ENCODE measurements around the gene TMTC2.

The TMTC2 gene

GRCh38 chr12:83141460-83141994, 454.8 kb downstream of the TMTC2 start:
- no peak overlapping the region for H3K27ac ChIP-seq
- no peak overlapping the region for H3K9ac ChIP-seq (ENCODE audit: insufficient read length)
- no peak overlapping the region for H3K4me3 ChIP-seq
- no peaks in the 10 kb centered on the region for H3K9me3 ChIP-seq (ENCODE audit: low read depth, low read length)
- TF ChIP-seq FOXP2 (optimal IDR thresholded peaks at IDR 0.05; ENCODE audit: control extremely low read depth, extremely low read length, insufficient read depth) (no peak), EZH2 (IDR thresholded peaks at IDR 0.05) (no peak), POLR2AphosphoS5 (IDR thresholded peaks at IDR 0.05; ENCODE audit: borderline replicate concordance, low read depth, low read length) (no peak)
- DNase-seq (ENCODE audit: low read depth, low spot score), result no peak
- no peaks in the 10 kb centered on the region for H3K36me3 ChIP-seq (ENCODE audit: insufficient read depth, low read length)

- H3K4me3 ChIP-seq, result no peak overlapping the region
- no peak for DNase-seq (ENCODE audit: low read depth, low spot score)
- H3K9ac ChIP-seq (ENCODE audit: insufficient read length), result no peak overlapping the region
- no peak for TF ChIP-seq POLR2AphosphoS5 (IDR thresholded peaks at IDR 0.05; ENCODE audit: borderline replicate concordance, low read depth, low read length)
- no peak for TF ChIP-seq FOXP2 (optimal IDR thresholded peaks at IDR 0.05; ENCODE audit: control extremely low read depth, extremely low read length, insufficient read depth)
- no peak for TF ChIP-seq EZH2 (IDR thresholded peaks at IDR 0.05)
- no peaks in the 10 kb centered on the region for H3K9me3 ChIP-seq (ENCODE audit: low read depth, low read length)
- H3K27ac ChIP-seq, result no peak overlapping the region
- H3K36me3 ChIP-seq (ENCODE audit: insufficient read depth, low read length), result no peaks in the 10 kb centered on the region
Observed at GRCh38 chr12:83142914-83143313, 456.2 kb downstream of the TMTC2 start.

DNA sequence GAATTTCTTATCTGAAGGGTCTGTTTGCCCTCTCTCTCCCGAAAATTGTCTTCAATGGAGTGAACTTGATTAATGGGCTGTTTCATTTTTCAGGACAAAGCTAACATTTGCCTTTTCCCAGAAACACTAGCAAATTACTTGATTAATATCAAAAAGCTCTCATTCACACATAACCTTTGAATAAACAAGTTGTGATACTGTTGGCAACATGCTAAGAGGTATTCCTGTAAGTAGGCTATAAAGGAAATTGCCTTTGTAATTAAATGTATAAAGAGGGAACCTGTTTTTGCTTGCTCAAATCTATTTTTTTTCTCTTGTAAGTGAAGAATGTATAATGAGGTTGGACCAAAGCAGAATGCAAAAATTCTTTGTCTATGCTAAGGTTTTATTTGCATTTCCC, 457.2 kb downstream of the TMTC2 start:
- Histone ChIP-seq H3K27ac (no peak overlapping the region), H3K9ac (ENCODE audit: insufficient read length) (no peak overlapping the region), H3K4me3 (no peak overlapping the region), H3K9me3 (ENCODE audit: low read depth, low read length) (no peaks in the 10 kb centered on the region), H3K36me3 (ENCODE audit: insufficient read depth, low read length) (no peaks in the 10 kb centered on the region)
- no peak for DNase-seq (ENCODE audit: low read depth, low spot score)
- TF ChIP-seq EZH2 (IDR thresholded peaks at IDR 0.05) (no peak), FOXP2 (optimal IDR thresholded peaks at IDR 0.05; ENCODE audit: control extremely low read depth, extremely low read length, insufficient read depth) (no peak), POLR2AphosphoS5 (IDR thresholded peaks at IDR 0.05; ENCODE audit: borderline replicate concordance, low read depth, low read length) (no peak)

- no peak for TF ChIP-seq POLR2AphosphoS5 (IDR thresholded peaks at IDR 0.05; ENCODE audit: borderline replicate concordance, low read depth, low read length)
- TF ChIP-seq EZH2 (IDR thresholded peaks at IDR 0.05), result no peak
- no peak for TF ChIP-seq FOXP2 (optimal IDR thresholded peaks at IDR 0.05; ENCODE audit: control extremely low read depth, extremely low read length, insufficient read depth)
Observed at GRCh38 chr12:83145325-83145840, 458.7 kb downstream of the TMTC2 start.

DNA sequence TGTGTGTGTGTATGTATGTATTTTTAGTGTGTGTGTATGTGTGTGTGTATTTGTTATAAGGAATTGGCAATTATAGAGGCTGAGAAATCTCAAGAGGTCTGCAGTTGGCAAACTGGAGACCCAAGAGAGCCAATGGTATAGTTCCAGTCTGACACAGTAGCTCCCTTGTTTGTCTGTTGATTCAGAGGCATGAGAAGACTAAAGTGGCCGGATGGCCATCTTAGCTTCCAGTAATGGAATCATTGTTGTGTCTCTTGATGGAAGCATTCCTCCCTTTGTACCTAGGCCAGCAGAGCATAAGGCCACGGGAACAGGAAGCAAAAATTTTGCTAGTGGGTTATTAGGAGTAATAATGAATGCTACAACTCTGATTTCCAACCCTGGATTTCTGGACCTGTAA, 460.6 kb downstream of the TMTC2 start:
- no peak overlapping the region for H3K4me3 ChIP-seq
- DNase-seq (ENCODE audit: low read depth, low spot score), result no peak
- H3K27ac ChIP-seq, result no peak overlapping the region
- TF ChIP-seq POLR2AphosphoS5 (IDR thresholded peaks at IDR 0.05; ENCODE audit: borderline replicate concordance, low read depth, low read length) (no peak), EZH2 (IDR thresholded peaks at IDR 0.05) (no peak), FOXP2 (optimal IDR thresholded peaks at IDR 0.05; ENCODE audit: control extremely low read depth, extremely low read length, insufficient read depth) (no peak)
- no peaks in the 10 kb centered on the region for H3K9me3 ChIP-seq (ENCODE audit: low read depth, low read length)
- H3K36me3 ChIP-seq (ENCODE audit: insufficient read depth, low read length), result no peaks in the 10 kb centered on the region
- no peak overlapping the region for H3K9ac ChIP-seq (ENCODE audit: insufficient read length)

More at GRCh38 chr12:83145325-83145840, 458.7 kb downstream of the TMTC2 start:
- H3K27ac ChIP-seq, result no peak overlapping the region
- no peak overlapping the region for H3K9ac ChIP-seq (ENCODE audit: insufficient read length)
- H3K9me3 ChIP-seq (ENCODE audit: low read depth, low read length), result no peaks in the 10 kb centered on the region
- H3K4me3 ChIP-seq, result no peak overlapping the region
- no peak for DNase-seq (ENCODE audit: low read depth, low spot score)
- H3K36me3 ChIP-seq (ENCODE audit: insufficient read depth, low read length), result no peaks in the 10 kb centered on the region

GRCh38 chr12:83149987-83150386, 463.3 kb downstream of the TMTC2 start:
- Histone ChIP-seq H3K9ac (ENCODE audit: insufficient read length) (no peak overlapping the region), H3K4me3 (no peak overlapping the region), H3K27ac (no peak overlapping the region), H3K9me3 (ENCODE audit: low read depth, low read length) (no peaks in the 10 kb centered on the region), H3K36me3 (ENCODE audit: insufficient read depth, low read length) (no peaks in the 10 kb centered on the region)
- TF ChIP-seq FOXP2 (optimal IDR thresholded peaks at IDR 0.05; ENCODE audit: control extremely low read depth, extremely low read length, insufficient read depth) (no peak), EZH2 (IDR thresholded peaks at IDR 0.05) (no peak), POLR2AphosphoS5 (IDR thresholded peaks at IDR 0.05; ENCODE audit: borderline replicate concordance, low read depth, low read length) (no peak)
- no peak for DNase-seq (ENCODE audit: low read depth, low spot score)

DNA sequence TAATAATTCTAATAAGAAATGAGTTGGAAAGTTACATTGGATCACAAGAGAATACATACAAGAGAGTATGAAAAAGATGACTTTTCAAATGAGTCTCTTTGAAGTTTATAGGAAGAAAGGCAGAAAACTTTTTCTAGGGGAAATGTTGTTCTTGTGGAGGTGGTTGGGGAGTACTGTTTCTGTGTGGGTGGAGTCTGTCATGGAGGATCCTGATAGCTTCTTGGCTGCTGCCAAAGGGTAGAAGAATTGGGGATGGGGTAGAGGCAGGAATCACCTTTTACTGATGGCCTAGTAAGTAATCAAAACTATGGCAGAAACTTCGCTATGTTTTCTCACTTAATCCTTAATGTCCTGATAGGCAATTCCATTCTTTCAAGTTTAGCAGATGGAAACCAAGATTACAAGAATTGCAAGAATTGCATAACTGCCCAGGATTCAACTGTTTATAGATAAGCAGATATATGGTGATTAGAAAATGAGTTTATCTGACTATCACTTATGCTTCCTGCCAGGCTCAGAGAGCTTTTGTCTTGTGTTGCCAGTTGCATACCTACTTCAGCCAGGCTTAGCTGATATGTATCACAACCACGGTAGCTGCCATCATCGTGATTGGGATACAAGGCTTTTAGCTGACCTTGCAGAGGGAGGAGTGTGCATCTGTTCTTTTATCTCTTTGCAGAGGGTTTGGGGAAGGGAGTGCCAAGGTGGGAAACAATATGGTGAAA, 463.9 kb downstream of the TMTC2 start:
- H3K27ac ChIP-seq, result no peak overlapping the region
- no peak overlapping the region for H3K4me3 ChIP-seq
- no peaks in the 10 kb centered on the region for H3K9me3 ChIP-seq (ENCODE audit: low read depth, low read length)
- H3K9ac ChIP-seq (ENCODE audit: insufficient read length), result no peak overlapping the region
- no peak for TF ChIP-seq FOXP2 (optimal IDR thresholded peaks at IDR 0.05; ENCODE audit: control extremely low read depth, extremely low read length, insufficient read depth)
- DNase-seq (ENCODE audit: low read depth, low spot score), result no peak
- no peaks in the 10 kb centered on the region for H3K36me3 ChIP-seq (ENCODE audit: insufficient read depth, low read length)

DNA sequence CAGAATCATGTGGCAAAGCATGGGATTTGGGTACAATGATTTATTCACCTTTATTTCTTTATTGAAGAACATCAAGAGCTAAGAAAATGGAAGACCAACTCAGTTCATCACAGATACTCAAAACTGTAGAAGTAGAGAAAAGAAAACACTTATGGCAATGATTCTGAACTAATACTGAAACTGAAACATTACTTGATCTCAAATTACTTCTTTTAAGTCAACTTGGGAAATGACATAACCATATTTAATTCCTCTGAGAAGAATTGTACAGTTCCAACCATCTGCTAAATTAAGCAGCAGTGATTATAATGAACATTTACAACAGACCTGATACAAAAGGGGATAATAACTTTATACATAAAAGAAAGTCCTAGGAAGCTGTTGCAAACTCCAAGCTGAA, 466.5 kb downstream of the TMTC2 start:
- Histone ChIP-seq H3K9ac (ENCODE audit: insufficient read length) (no peak overlapping the region), H3K36me3 (ENCODE audit: insufficient read depth, low read length) (no peaks in the 10 kb centered on the region), H3K9me3 (ENCODE audit: low read depth, low read length) (no peaks in the 10 kb centered on the region), H3K4me3 (no peak overlapping the region), H3K27ac (no peak overlapping the region)
- no peak for TF ChIP-seq POLR2AphosphoS5 (IDR thresholded peaks at IDR 0.05; ENCODE audit: borderline replicate concordance, low read depth, low read length)
- TF ChIP-seq EZH2 (IDR thresholded peaks at IDR 0.05), result no peak
- TF ChIP-seq FOXP2 (optimal IDR thresholded peaks at IDR 0.05; ENCODE audit: control extremely low read depth, extremely low read length, insufficient read depth), result no peak
- DNase-seq (ENCODE audit: low read depth, low spot score), result no peak

Measured in SK-N-MC (cell line).